Posterior cingulate gyrus (tissue), 11 donors: Measurements from ENCODE around the gene KCNQ1.

Experiments used
- DNase-seq, 10 donors: peaks; one replicate each; pipeline versions ENCODE4 v3.0.0 to v3.0.0-alpha.2; 2020 to 2021; ENCODE audit warnings: mixed read lengths in 3 of 10
- intact Hi-C: fragments of 100-400 bp; cut with DNase I; formaldehyde crosslinking; loops from one replicate; pipeline ENCODE4 v1.15.1; 2023

The KCNQ1 gene

DNA sequence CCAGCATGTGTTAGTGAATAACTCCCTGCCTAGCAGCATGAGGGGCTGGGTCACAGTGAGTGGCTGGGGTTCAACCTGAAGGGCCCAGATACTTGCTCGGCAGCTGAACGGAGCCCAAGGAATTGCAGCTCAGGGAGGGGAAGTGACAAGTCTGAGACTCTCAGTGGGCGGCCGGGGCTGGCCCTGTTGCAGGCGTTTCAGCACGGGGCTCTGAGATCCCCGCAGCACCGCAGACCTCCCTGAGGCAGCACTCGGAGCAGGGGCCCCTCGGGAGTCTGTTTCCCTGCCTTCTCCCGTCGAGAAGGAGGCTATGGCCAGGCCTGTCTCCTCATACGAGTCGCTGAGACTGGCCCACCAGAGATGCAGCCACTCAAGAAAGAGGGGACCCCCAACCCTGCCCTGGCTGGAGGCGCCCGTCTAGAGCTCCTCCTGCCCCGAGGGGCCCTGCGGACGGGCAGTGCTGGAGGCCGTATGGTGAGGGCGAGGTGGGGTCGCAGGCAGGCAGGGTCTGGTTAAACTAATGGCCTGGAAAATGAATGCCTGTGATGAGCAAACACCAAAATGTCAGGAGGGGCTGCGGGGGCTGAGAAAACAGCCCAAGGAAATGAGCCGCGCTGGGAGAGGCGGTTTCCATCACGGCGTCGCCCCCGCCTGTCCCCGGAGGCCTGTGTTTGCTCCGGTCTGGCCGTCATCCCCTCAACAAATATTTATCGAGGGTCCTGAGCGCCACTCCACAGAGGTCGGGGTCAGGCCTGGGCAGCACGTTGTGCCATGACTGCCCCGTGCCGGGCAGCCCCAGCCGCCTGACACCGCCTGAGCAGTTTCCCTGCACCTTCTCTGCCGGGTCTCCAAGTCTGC is 35.0 kb upstream of the KCNQ1 start:
- intact Hi-C loops: no loop called here
- no peak for DNase-seq

DNA sequence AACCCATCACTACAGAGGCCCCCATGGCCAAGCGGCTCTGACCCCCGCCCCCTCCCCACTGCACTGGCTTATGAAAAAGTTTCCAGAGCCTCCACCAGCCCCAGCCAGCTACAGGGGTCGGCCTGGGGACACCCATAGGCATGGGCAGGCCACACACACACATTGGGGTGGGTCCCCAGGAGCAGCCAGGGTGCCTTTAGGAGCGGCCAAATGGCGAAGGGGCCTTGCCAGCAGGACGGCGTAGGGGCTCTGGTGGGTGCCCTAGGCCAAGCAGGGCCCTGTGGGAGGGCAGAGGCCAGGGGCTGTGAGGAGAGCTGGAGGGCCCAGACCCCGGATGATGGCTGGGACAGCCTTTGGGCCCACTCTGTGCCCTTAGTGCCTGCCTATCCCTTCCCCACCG is 34.2 kb upstream of the KCNQ1 start:
- intact Hi-C loops: no loop called here
- DNase-seq: no peak

GRCh38 chr11:2411446-2412305 is 33.1 kb upstream of the KCNQ1 start:
- DNase-seq: no peak
- intact Hi-C loops: no loop called here

- intact Hi-C loops: no loop called here
- no peak for DNase-seq
Measured at GRCh38 chr11:2412323-2412722, 32.5 kb upstream of the KCNQ1 start.

DNA sequence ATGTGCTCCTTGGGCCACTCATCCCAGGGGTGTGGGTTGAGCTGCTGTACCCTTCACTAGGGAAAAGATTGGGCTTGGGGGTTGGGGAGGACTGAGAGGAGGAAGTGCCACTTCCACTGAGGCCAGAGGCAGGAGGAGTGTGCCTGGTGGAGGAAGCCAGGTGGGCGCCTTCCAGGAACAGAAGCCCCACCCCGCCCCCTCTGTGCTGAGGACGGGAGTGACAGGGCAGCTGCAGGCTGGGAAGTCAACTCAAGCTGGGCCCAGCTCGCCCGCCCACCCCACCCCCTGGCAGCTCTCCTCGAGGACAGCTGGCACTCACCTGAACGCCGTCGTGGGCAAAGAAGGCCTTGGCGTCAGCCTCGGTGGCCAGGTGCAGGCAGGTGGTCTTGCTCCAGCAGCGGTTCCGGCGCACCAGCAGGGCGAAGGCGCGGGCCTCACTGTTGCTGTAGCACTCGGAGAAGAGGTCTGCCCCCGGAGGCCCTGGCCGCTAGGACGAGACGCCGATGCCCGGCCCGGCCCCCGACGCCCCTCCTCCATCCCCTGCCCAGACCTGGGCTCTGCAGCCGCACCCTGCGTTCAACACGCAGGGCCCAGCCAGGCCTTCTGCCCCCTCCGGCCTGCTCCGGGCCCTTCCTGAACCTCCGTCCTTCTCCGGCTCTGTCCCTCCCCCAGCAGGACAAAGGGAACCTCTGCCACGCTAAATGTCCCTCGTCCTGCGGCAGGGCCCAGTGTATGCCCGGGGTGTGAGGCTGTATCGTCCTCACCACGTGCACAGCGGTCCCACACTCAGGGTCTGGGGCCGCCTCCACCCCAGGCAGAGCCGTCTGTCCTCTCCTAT is 30.8 kb upstream of the KCNQ1 start:
- intact Hi-C loops: no loop called here
- DNase-seq: no peak

GRCh38 chr11:2414616-2415015 is 30.2 kb upstream of the KCNQ1 start:
- intact Hi-C loops: no loop called here
- no peak for DNase-seq

- intact Hi-C loops: no loop called here
- no peak for DNase-seq
Measured at GRCh38 chr11:2415171-2415570, 29.6 kb upstream of the KCNQ1 start.

- intact Hi-C loops: no loop called here
- DNase-seq: no peak
Measured at GRCh38 chr11:2415601-2416380, 29.0 kb upstream of the KCNQ1 start.

- intact Hi-C loops: no loop called here
- no peak for DNase-seq
Measured at GRCh38 chr11:2416765-2417164, 28.0 kb upstream of the KCNQ1 start.

GRCh38 chr11:2417856-2418692 is 26.7 kb upstream of the KCNQ1 start:
- intact Hi-C loops: no loop called here
- DNase-seq: peak in 4 of 10 donors; percentile 25 to 73 (median 68)

- intact Hi-C loops: loop anchor here (1.0 kb wide), 1 partner anchor 222 kb away; no protein-coding TSS in a partner anchor
- DNase-seq: peak in 4 of 10 donors; percentile 16 to 69 (median 63)
Measured at GRCh38 chr11:2418693-2419360, 26.0 kb upstream of the KCNQ1 start.

- peak; percentile 58 to 97 (median 73) for DNase-seq
Measured at GRCh38 chr11:2419638-2420501, 24.9 kb upstream of the KCNQ1 start.

GRCh38 chr11:2420502-2421225 is 24.1 kb upstream of the KCNQ1 start:
- intact Hi-C loops: loop anchor here (1.0 kb wide), 1 partner anchor 115 kb away; no protein-coding TSS in a partner anchor
- peak; percentile 42 to 96 (median 74) for DNase-seq

More at GRCh38 chr11:2419638-2420501, 24.9 kb upstream of the KCNQ1 start:
- intact Hi-C loops: loop anchor here (1.0 kb wide), 2 partner anchors 115 to 223 kb away; no protein-coding TSS in a partner anchor

DNA sequence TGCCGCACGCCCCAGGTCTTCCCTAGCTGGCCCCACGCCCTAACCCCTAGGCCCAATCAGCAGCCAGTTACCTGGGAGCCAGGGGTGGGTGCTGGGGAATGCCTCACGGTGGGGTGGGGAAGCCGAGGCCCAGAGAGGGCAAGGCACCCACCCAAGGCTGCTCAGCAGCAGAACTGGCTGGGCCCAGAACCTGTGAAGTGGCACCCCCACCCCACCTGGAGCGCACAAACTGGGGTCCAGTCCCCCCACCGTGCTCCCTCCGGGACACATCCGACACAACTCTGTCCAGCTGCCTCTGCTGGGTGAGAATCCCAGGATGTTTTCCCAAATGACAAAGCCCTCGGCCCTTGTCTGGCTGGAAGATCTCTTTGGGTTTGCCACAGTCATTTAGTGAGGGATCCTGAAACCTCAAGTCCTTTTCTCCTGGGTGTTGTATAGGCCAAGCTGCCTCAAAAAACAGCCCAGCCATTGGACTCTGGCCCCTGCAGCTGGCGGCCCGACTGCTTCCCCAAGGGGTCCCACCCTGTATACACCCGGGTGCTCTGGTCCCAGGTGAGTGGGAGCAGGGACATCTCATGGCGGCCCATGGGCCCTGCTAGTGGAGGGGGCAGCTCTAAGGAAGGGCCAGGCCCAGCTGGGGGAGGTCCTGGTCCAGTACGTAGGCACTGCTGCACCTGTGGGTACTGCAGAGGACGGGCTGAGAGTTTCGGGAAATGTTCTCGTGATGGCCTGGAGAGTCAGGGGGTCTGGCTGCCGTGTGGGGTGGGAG is 23.4 kb upstream of the KCNQ1 start:
- peak in 4 of 10 donors; percentile 19 to 81 (median 66) for DNase-seq
- intact Hi-C loops: no loop called here

GRCh38 chr11:2421996-2422395 is 22.8 kb upstream of the KCNQ1 start:
- DNase-seq: peak in 4 of 10 donors; percentile 23 to 78 (median 66)
- intact Hi-C loops: no loop called here
